A549 (cell line): ENCODE data around the gene MED16.

Source experiments
- CTCF ChIP-seq: fragments of >200 bp; sonication (Bioruptor Twin); formaldehyde crosslinking; IDR thresholded peaks from 3 replicates; pipeline ENCODE4 v1.5.1; 2016
- E2F6 ChIP-seq: IDR thresholded peaks from 2 replicates; pipeline ENCODE4 v1.6.1; 2012; ENCODE audit warnings: low read depth, borderline replicate concordance
- KDM5A ChIP-seq: fragments of 200-600 bp; sonication (generic); IDR thresholded peaks from 2 replicates; pipeline ENCODE4 v1.6.1; 2016; ENCODE audit warnings: antibody characterized with exemption, mild to moderate bottlenecking
- MYC ChIP-seq: IDR thresholded peaks from 2 replicates; pipeline ENCODE4 v1.6.1; 2012; ENCODE audit warnings: mild to moderate bottlenecking, inconsistent platforms, low read length, improper control_type of control experiment, borderline replicate concordance
- POLR2AphosphoS2 ChIP-seq: conservative IDR thresholded peaks from 2 replicates; pipeline ENCODE4 v1.6.1; 2012; ENCODE audit warnings: low read length, improper control_type of control experiment, inconsistent platforms
- USF2 ChIP-seq: fragments of 450-650 bp; IDR thresholded peaks from 2 replicates; pipeline ENCODE4 v1.6.1; 2014; ENCODE audit warnings: antibody characterized with exemption
- ZFP36 ChIP-seq: fragments of 450-650 bp; IDR thresholded peaks from 2 replicates; pipeline ENCODE4 v1.6.1; 2014; ENCODE audit warnings: borderline replicate concordance; ENCODE audit not compliant: partially characterized antibody
- ZSCAN20 ChIP-seq: fragments of 250-450 bp; sonication (Bioruptor Pico); IDR thresholded peaks from 2 replicates; pipeline ENCODE4 v1.8.0; 2022; ENCODE audit warnings: mild to moderate bottlenecking, moderate library complexity
- TF ChIP-seq, protein P1 (sequence below): fragments of 150-350 bp; IDR thresholded peaks from 2 replicates; pipeline ENCODE4 v1.6.1; 2014; ENCODE audit warnings: low read depth, mild to moderate bottlenecking, low read length
- TF ChIP-seq, protein P2 (sequence below): fragments of 200-600 bp; sonication (generic); IDR thresholded peaks from 2 replicates; pipeline ENCODE4 v1.6.1; 2016; ENCODE audit warnings: antibody characterized with exemption, mild to moderate bottlenecking, moderate library complexity

DNA sequence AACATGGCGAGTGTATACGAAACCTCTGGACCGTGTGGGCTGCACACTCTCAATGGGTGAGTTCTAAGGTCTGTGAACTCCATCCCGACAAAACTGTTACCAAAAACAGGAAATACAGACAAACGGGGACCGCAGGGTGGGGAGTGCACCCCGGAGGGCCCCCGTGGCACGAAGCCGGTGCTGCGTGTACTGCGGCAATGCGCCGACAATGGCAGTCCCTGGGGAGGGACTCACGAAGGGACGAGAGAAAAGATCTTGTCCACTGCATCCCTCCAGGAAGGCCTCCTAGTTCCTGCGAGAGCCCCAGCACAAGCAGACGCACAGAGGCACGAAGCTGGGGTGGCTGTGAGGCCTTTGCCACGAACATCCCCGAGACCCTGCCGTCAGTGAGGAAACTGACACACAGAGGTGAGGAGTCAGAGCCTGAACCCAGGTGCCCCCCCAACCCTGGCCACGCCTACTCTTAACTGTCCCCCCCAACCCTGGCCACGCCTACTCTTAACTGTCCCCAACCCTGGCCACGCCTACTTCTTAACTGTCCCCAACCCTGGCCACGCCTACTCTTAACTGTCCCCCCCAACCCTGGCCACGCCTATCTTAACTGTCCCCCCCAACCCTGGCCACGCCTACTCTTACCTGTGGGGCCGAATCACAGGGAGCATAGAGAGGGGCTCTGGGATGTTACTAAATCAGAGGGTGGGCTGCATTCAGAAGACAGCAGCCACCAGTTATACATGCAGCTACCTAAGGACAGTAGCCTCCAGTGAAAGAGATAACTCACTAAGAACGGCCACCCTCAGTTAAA is 4.2 kb downstream of the MED16 start:
- no peak for TF ChIP-seq ZSCAN20 (CRISPR knock-in tag)
- TF ChIP-seq POLR2AphosphoS2, result no peak
- TF ChIP-seq, protein P1, sequence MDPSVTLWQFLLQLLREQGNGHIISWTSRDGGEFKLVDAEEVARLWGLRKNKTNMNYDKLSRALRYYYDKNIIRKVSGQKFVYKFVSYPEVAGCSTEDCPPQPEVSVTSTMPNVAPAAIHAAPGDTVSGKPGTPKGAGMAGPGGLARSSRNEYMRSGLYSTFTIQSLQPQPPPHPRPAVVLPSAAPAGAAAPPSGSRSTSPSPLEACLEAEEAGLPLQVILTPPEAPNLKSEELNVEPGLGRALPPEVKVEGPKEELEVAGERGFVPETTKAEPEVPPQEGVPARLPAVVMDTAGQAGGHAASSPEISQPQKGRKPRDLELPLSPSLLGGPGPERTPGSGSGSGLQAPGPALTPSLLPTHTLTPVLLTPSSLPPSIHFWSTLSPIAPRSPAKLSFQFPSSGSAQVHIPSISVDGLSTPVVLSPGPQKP, result no peak
- no peak for TF ChIP-seq CTCF
- no peak for TF ChIP-seq E2F6
- TF ChIP-seq MYC, result no peak
- TF ChIP-seq, protein P2, sequence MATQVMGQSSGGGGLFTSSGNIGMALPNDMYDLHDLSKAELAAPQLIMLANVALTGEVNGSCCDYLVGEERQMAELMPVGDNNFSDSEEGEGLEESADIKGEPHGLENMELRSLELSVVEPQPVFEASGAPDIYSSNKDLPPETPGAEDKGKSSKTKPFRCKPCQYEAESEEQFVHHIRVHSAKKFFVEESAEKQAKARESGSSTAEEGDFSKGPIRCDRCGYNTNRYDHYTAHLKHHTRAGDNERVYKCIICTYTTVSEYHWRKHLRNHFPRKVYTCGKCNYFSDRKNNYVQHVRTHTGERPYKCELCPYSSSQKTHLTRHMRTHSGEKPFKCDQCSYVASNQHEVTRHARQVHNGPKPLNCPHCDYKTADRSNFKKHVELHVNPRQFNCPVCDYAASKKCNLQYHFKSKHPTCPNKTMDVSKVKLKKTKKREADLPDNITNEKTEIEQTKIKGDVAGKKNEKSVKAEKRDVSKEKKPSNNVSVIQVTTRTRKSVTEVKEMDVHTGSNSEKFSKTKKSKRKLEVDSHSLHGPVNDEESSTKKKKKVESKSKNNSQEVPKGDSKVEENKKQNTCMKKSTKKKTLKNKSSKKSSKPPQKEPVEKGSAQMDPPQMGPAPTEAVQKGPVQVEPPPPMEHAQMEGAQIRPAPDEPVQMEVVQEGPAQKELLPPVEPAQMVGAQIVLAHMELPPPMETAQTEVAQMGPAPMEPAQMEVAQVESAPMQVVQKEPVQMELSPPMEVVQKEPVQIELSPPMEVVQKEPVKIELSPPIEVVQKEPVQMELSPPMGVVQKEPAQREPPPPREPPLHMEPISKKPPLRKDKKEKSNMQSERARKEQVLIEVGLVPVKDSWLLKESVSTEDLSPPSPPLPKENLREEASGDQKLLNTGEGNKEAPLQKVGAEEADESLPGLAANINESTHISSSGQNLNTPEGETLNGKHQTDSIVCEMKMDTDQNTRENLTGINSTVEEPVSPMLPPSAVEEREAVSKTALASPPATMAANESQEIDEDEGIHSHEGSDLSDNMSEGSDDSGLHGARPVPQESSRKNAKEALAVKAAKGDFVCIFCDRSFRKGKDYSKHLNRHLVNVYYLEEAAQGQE, result no peak
- TF ChIP-seq USF2, result no peak
- TF ChIP-seq KDM5A, result no peak
- TF ChIP-seq ZFP36, result no peak
